PFSK-1 (cell line): ENCODE data around the gene BRME1.

Experiments
- REST ChIP-seq, 2 experiments: IDR thresholded peaks; 2 replicates each; pipeline versions ENCODE4 v1.6.1 to v1.8.0; 2011 to 2012; ENCODE audit warnings: low read depth in 2 of 2, low read length in 2 of 2, control low read depth in 1 of 2, inconsistent platforms in 1 of 2, mild to moderate bottlenecking in 1 of 2, moderate library complexity in 1 of 2; ENCODE audit not compliant: insufficient read depth in 1 of 2
- TAF1 ChIP-seq: IDR thresholded peaks from 2 replicates; pipeline ENCODE4 v1.6.1; 2012; ENCODE audit warnings: low read length, control low read depth, borderline replicate concordance; ENCODE audit not compliant: insufficient read depth

GRCh38 chr19:13880059-13881043 lies 25.6 kb downstream of the BRME1 start:
- no peak for TF ChIP-seq TAF1
- TF ChIP-seq REST (IDR thresholded peaks at IDR 0.05; ENCODE audit: insufficient read depth in 1 of 2, low read depth in 2 of 2, low read length in 2 of 2): no peak
